C4-2B (cell line): ENCODE data around the gene CFAP251.

Experiments used
- ZFX ChIP-seq: fragments of 450-650 bp; IDR thresholded peaks from 2 replicates; pipeline ENCODE4 v1.6.1; 2017
- TF ChIP-seq, protein P1 (sequence below): fragments of 450-650 bp; conservative IDR thresholded peaks from 2 replicates; pipeline ENCODE4 v1.5.1; 2017; ENCODE audit warnings: mild to moderate bottlenecking

DNA sequence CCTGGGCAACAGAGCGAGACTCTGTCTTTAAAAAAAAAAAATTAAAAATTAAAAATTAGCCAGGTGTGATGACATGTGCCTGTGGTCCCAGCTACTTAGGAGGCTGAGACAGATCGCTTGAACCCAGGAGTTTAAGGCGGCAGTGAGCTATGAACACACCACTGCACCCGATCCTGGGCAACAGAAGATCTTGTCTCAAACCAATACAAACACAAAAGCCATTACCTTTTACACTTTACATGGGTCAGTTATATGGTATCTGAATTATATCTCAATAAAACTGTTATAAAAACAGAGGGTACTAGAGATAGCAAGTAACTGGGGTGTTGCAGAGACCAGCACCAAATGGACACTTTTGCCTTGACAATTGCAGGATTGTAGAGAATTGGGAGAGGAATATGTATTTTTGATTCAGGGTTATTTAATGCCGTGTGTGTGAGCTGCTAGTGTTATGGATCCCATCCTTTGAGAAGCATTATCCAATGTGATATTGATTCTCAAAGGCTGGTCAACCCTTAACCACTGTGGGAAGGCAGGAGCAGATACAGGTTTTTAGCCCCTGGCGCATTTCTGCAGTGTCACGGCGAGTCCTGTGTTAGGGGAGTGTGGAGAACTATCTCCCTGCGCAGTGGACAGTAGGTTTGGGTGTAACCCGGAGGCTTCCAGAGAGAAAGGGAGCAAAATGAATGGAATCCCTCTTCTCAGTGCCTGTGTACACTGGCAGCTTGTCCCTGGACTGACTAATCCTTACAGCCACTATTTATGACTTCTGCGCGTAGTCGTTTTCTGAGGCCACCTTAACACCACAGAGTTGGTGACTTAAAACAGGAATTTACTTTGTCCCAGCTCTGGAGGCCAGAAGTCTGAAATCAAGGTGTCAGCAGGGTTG lies 25.5 kb upstream of the CFAP251 start:
- TF ChIP-seq, protein P1, sequence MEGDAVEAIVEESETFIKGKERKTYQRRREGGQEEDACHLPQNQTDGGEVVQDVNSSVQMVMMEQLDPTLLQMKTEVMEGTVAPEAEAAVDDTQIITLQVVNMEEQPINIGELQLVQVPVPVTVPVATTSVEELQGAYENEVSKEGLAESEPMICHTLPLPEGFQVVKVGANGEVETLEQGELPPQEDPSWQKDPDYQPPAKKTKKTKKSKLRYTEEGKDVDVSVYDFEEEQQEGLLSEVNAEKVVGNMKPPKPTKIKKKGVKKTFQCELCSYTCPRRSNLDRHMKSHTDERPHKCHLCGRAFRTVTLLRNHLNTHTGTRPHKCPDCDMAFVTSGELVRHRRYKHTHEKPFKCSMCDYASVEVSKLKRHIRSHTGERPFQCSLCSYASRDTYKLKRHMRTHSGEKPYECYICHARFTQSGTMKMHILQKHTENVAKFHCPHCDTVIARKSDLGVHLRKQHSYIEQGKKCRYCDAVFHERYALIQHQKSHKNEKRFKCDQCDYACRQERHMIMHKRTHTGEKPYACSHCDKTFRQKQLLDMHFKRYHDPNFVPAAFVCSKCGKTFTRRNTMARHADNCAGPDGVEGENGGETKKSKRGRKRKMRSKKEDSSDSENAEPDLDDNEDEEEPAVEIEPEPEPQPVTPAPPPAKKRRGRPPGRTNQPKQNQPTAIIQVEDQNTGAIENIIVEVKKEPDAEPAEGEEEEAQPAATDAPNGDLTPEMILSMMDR = no peak
- no peak for TF ChIP-seq ZFX
